ENCODE results near the gene ALDH7A1.

Gene ALDH7A1

GRCh38 chr5:126511961-126512360 lies 83.1 kb downstream of the ALDH7A1 start:
- no peak for DNase-seq (ENCODE audit: low read depth in 1 of 2, low spot score in 1 of 2)

DNA sequence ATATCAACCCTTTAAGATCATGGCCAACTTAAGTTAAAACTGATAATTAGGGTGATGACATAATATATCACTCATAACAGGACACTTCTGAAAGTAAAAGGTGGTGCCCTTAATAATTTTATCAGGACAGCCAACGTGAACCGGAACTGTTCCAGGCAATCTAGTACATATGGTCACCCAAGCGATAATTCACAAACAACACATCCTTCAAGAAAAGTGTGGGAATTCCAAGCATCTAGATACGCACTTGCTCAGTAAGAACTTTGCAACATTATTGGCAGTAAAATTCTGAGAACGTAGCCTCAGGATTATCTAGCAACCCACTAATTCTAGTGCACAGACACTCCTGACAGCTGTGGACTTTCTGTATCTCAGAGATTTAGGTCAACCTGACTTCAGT lies 85.7 kb downstream of the ALDH7A1 start:
- DNase-seq (ENCODE audit: low read depth in 1 of 2, low spot score in 1 of 2), result no peak

- no peak for DNase-seq (ENCODE audit: low read depth in 1 of 2, low spot score in 1 of 2)
These were observed 86.1 kb downstream of the ALDH7A1 start for GRCh38 chr5:126508962-126509279.

DNA sequence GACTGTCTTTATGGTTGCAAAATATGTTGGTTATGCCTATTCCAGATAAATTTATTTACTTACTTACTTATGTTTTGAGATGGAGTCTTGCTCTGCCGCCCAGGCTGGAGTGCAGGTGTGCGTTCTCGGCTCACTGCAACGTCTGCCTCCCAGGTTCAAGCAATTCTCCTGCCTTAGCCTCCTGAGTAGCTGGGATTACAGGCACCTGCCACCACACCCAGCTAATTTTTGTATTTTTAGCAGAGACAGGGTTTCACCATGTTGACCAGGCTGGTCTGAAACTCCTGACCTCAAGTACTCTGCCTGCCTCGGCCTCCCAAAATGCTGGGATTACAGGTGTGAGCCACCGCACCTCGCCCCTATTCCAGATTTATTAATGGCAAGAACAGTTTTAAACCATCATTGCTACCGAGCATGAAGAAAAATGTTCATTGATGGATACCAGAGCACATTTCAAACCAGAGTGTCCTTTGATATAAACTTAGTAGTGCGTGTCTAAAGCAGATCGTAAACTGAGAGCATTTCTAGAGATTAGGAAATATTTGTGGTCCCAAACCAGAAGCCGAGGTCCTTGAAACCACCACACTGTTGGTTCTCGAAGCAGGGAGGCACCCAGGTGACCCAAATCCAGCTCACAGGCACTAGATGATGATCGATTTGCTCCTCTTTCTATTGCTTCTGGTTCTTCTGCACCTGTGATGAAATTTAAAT lies 86.6 kb downstream of the ALDH7A1 start:
- no peak for DNase-seq (ENCODE audit: low read depth in 1 of 2, low spot score in 1 of 2)

DNA sequence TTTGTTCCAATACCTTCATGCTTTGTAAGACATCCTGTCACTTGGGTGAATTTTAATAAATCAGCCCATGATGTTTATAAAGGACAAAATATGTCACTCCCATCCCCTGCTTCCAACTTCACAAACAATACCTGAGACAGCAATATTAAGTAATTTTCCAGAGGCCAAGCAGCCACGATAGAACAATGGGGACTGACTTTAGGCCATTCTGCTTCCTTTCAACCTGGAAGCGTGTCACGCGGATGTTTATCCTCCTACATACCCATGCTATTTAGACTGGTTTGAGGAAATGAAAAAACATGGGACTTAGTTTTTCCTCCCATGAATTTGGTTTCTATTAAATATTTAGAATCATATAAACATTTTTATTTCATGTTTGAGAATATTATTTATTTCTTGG lies 88.9 kb downstream of the ALDH7A1 start:
- DNase-seq (ENCODE audit: low read depth in 1 of 2, low spot score in 1 of 2), result no peak

- no peak for DNase-seq (ENCODE audit: low read depth in 1 of 2, low spot score in 1 of 2)
These were observed 91.4 kb downstream of the ALDH7A1 start for GRCh38 chr5:126503602-126504104.

GRCh38 chr5:126501448-126501847 lies 93.6 kb downstream of the ALDH7A1 start:
- no peak for DNase-seq (ENCODE audit: low read depth in 1 of 2, low spot score in 1 of 2)

GRCh38 chr5:126499853-126500342 lies 95.1 kb downstream of the ALDH7A1 start:
- DNase-seq (ENCODE audit: low read depth in 1 of 2, low spot score in 1 of 2), result no peak

- DNase-seq (ENCODE audit: low read depth in 1 of 2, low spot score in 1 of 2), result no peak
These were observed 95.7 kb downstream of the ALDH7A1 start for GRCh38 chr5:126499278-126499677.

DNA sequence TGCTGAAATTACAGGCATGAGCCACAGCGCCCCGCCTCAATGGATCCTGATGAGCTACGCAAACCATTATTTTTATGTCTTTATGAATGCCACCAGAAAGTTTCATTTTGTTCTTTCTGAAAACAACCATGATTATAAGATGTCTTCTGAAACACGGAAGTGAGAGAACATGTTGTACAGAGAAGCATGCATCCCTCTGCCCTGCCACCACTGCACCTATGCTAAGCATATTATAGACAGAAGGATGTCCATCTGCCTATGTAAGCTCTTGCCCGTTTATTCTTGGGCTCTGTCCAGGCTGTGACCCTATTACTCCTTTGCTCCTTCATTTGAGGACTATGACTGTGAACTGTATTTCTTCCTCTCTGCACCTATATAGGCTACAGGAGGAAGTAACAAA lies 97.5 kb downstream of the ALDH7A1 start:
- no peak for DNase-seq (ENCODE audit: low read depth in 1 of 2, low spot score in 1 of 2)

DNA sequence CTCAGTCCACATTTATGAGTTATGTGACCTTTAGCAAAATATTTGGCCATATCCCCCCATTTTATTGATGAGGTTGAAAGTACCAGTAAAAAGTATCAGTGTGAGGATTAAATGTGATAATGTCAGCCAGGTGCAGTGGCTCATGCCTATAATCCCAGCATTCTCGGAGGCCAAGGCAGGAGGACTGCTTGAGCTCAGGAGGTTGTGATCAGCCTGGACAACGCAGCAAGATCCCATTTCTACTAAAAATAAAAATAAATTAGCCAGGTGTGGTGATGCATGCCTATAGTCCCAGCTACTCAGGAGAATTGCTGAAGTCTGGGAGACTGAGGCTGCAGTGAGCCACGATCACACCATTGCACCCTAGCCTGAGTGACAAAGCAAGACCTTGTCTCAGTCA lies 100.6 kb downstream of the ALDH7A1 start:
- DNase-seq (ENCODE audit: low read depth in 1 of 2, low spot score in 1 of 2), result no peak

- no peak for DNase-seq (ENCODE audit: low read depth in 1 of 2, low spot score in 1 of 2)
These were observed 102.1 kb downstream of the ALDH7A1 start for GRCh38 chr5:126492939-126493338.

GRCh38 chr5:126490167-126490940 lies 104.7 kb downstream of the ALDH7A1 start:
- no peak for DNase-seq (ENCODE audit: low read depth in 1 of 2, low spot score in 1 of 2)

DNA sequence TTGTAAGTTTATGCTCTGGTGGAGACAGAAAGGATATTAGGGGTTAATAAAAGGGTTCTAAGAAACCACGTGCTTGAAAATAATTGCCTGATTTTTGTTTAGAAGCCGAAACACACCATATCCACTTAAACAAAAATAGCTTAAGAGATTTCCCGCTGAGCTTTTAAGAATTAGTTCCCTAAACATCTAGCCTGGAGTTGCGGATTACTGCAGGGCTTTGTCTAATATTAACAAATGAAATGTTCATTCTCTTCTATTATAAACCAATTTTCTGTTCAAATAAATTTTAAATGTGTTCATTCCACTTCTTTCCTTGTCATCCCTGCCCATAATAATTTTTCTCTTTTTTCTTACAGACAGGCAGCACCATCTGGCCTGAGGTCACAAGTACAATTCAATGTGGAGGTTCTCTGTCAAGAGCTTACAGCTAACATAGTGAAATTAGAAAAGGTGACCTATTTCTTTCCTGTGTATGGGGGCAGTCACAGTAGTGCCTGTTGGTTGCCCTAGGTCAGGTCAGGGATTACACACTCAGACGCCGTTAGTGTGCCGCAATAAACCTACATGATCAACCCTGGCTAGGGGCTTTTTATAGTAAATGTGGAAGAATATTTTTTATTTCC lies 106.5 kb downstream of the ALDH7A1 start:
- no peak for DNase-seq (ENCODE audit: low read depth in 1 of 2, low spot score in 1 of 2)

DNA sequence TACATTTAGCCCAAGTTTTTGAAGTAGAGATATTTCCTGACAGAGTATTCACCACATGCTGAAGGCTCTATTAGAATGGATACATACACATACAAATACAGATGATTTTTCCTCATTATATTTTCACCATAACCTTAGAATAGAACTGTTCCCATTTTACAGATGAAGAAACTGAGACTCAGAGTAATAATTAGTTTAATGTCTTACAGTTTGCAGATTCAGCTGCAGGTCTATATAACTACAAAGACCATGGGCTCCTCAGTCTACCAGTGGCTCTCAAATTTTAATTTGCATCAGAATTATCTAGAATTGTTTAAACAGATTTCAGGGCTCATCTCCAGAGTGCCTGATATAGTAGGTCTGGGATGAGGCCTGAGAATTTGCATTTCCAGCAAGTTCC lies 107.4 kb downstream of the ALDH7A1 start:
- no peak for DNase-seq (ENCODE audit: low read depth in 1 of 2, low spot score in 1 of 2)

DNA sequence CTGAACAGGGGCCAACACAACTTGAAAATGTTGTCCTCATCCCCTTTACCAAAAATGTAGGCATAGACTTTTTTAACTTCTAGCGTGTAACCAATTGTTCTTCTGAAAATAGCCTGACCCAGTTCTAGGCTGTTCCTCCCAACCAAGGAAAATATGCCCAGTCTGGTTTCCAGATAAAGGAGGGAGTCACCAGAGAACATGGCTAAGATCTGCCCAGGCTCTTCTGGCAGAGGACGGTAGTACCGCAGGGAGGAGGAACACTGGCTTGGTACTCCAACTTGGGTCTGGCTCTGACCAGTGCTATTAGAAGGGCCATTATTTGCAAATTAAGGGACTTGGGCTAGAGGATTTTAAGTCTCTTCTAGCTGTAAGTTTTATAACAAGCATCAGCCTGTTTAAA lies 108.7 kb downstream of the ALDH7A1 start:
- DNase-seq (ENCODE audit: low read depth in 1 of 2, low spot score in 1 of 2), result no peak

- no peak for DNase-seq (ENCODE audit: low read depth in 1 of 2, low spot score in 1 of 2)
These were observed 110.8 kb downstream of the ALDH7A1 start for GRCh38 chr5:126484253-126484652.

GRCh38 chr5:126483156-126483555 lies 111.9 kb downstream of the ALDH7A1 start:
- no peak for DNase-seq (ENCODE audit: low read depth in 1 of 2, low spot score in 1 of 2)

- DNase-seq (ENCODE audit: low read depth in 1 of 2, low spot score in 1 of 2), result no peak
These were observed 112.4 kb downstream of the ALDH7A1 start for GRCh38 chr5:126482591-126482990.

- DNase-seq (ENCODE audit: low read depth in 1 of 2, low spot score in 1 of 2), result no peak
These were observed 113.8 kb downstream of the ALDH7A1 start for GRCh38 chr5:126481243-126481642.
